Glutamatergic neuron (in vitro differentiated cells): ENCODE measurements around the gene NXPH4. TPM values are rescaled to one million over a fixed set of nuclear protein-coding genes. Genes with fewer than 3 reads are reported as not detected.

Source experiments
- DNase-seq: peaks from one replicate; pipeline ENCODE4 v3.0.0; 2022
- H3K27ac Mint-ChIP-seq: one replicate; pipeline ENCODE4 v1.8.0; 2020; ENCODE audit warnings: mild to moderate bottlenecking, mixed read lengths, inconsistent platforms; ENCODE audit not compliant: unreplicated experiment
- H3K27me3 Mint-ChIP-seq: one replicate; pipeline ENCODE4 v1.8.0; 2020; ENCODE audit warnings: mild to moderate bottlenecking, moderate library complexity, mixed read lengths, inconsistent platforms; ENCODE audit not compliant: unreplicated experiment
- H3K36me3 Mint-ChIP-seq: one replicate; pipeline ENCODE4 v1.8.0; 2020; ENCODE audit warnings: mild to moderate bottlenecking, mixed read lengths, inconsistent platforms; ENCODE audit not compliant: unreplicated experiment
- H3K4me1 Mint-ChIP-seq: one replicate; pipeline ENCODE4 v1.8.0; 2020; ENCODE audit warnings: mild to moderate bottlenecking, low read depth, mixed read lengths, inconsistent platforms; ENCODE audit not compliant: unreplicated experiment
- H3K4me3 Mint-ChIP-seq: one replicate; pipeline ENCODE4 v1.8.0; 2020; ENCODE audit warnings: mild to moderate bottlenecking, mixed read lengths, inconsistent platforms; ENCODE audit not compliant: unreplicated experiment
- H3K9me3 Mint-ChIP-seq: one replicate; pipeline ENCODE4 v1.8.0; 2020; ENCODE audit warnings: mild to moderate bottlenecking, moderate library complexity, mixed read lengths, inconsistent platforms; ENCODE audit not compliant: unreplicated experiment
- total RNA-seq: library from RNA; stranded (reverse); fragmentation: NEBNext Ultra II Directional; extraction: Animal tissue kit (Norgen Biotek cat#: 25700); gene quantifications from one replicate; pipeline ENCODE4 v1.2.1, GENCODE V29; 2021; ENCODE audit not compliant: unreplicated experiment
- TF ChIP-seq, protein P1 (sequence below): fragments of 200-600 bp; sonication (generic); IDR thresholded peaks from one replicate; pipeline ENCODE4 v1.5.0; 2021; ENCODE audit not compliant: partially characterized antibody, unreplicated experiment

NXPH4 gene
- total RNA-seq, 1 donor from 2014 or later, result 10.5 TPM

GRCh38 chr12:57196439-57196838 is 20.2 kb upstream of the NXPH4 start:
- Mint-ChIP-seq H3K4me3 (no peak overlapping the region), H3K27me3 (peaks cover 25% of the 10 kb centered on the region), H3K4me1 (peaks cover 3% of the 10 kb centered on the region), H3K27ac (peak overlapping the region; percentile 39), H3K9me3 (peaks cover 6% of the 10 kb centered on the region), H3K36me3 (peaks cover 12% of the 10 kb centered on the region)
- TF ChIP-seq, protein P1, sequence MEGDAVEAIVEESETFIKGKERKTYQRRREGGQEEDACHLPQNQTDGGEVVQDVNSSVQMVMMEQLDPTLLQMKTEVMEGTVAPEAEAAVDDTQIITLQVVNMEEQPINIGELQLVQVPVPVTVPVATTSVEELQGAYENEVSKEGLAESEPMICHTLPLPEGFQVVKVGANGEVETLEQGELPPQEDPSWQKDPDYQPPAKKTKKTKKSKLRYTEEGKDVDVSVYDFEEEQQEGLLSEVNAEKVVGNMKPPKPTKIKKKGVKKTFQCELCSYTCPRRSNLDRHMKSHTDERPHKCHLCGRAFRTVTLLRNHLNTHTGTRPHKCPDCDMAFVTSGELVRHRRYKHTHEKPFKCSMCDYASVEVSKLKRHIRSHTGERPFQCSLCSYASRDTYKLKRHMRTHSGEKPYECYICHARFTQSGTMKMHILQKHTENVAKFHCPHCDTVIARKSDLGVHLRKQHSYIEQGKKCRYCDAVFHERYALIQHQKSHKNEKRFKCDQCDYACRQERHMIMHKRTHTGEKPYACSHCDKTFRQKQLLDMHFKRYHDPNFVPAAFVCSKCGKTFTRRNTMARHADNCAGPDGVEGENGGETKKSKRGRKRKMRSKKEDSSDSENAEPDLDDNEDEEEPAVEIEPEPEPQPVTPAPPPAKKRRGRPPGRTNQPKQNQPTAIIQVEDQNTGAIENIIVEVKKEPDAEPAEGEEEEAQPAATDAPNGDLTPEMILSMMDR, result no peak
- no peak for DNase-seq

DNA sequence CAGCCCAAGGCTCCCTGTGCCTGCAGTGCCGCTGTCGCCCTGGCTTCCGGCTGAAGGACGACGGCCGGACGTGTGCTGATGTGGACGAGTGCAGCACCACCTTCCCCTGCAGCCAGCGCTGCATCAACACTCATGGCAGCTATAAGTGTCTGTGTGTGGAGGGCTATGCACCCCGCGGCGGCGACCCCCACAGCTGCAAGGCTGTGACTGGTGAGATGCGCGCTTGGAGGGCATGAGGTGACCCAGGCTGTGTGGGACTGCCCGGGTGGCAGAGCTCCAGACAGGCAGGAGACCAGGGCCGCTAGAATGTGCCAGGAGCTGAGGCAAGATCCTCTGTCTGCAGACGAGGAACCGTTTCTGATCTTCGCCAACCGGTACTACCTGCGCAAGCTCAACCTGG is 19.6 kb upstream of the NXPH4 start:
- TF ChIP-seq, protein P1, result no peak
- Mint-ChIP-seq H3K4me1 (peaks cover 3% of the 10 kb centered on the region), H3K36me3 (peaks cover 7% of the 10 kb centered on the region), H3K9me3 (peaks cover 8% of the 10 kb centered on the region), H3K4me3 (no peak overlapping the region), H3K27ac (no peak overlapping the region), H3K27me3 (peaks cover 22% of the 10 kb centered on the region)
- DNase-seq, result no peak

DNA sequence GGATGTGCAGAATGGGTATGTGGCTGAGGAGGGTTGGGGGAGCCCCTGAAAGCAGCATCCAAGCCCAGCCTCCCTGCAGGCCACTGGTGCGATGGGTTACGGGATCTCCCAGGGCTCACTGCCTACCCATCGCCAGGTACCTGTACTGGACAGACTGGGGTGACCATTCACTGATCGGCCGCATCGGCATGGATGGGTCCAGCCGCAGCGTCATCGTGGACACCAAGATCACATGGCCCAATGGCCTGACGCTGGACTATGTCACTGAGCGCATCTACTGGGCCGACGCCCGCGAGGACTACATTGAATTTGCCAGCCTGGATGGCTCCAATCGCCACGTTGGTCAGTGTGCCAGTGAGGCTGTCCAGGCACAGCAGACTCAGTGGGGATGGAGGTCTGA is 18.3 kb upstream of the NXPH4 start:
- H3K27me3 Mint-ChIP-seq, result peaks cover 15% of the 10 kb centered on the region
- DNase-seq, result no peak
- no peak overlapping the region for H3K4me3 Mint-ChIP-seq
- peaks cover 3% of the 10 kb centered on the region for H3K4me1 Mint-ChIP-seq
- peaks cover 5% of the 10 kb centered on the region for H3K36me3 Mint-ChIP-seq
- no peak overlapping the region for H3K27ac Mint-ChIP-seq
- TF ChIP-seq, protein P1, result no peak
- peaks cover 8% of the 10 kb centered on the region for H3K9me3 Mint-ChIP-seq

GRCh38 chr12:57199191-57199590 is 17.4 kb upstream of the NXPH4 start:
- peaks cover 8% of the 10 kb centered on the region for H3K9me3 Mint-ChIP-seq
- DNase-seq, result no peak
- H3K27me3 Mint-ChIP-seq, result peaks cover 14% of the 10 kb centered on the region
- H3K27ac Mint-ChIP-seq, result no peak overlapping the region
- H3K4me3 Mint-ChIP-seq, result no peak overlapping the region
- peaks cover 5% of the 10 kb centered on the region for H3K36me3 Mint-ChIP-seq
- TF ChIP-seq, protein P1, result no peak
- H3K4me1 Mint-ChIP-seq, result peaks cover 3% of the 10 kb centered on the region

GRCh38 chr12:57200497-57200896 is 16.1 kb upstream of the NXPH4 start:
- H3K4me3 Mint-ChIP-seq, result no peak overlapping the region
- H3K27me3 Mint-ChIP-seq, result peaks cover 14% of the 10 kb centered on the region
- H3K4me1 Mint-ChIP-seq, result peaks cover 3% of the 10 kb centered on the region
- TF ChIP-seq, protein P1, result no peak
- DNase-seq, result no peak
- peaks cover 6% of the 10 kb centered on the region for H3K9me3 Mint-ChIP-seq
- peaks cover 5% of the 10 kb centered on the region for H3K36me3 Mint-ChIP-seq
- no peak overlapping the region for H3K27ac Mint-ChIP-seq
